GM19395 (cell line): ENCODE data around the gene ZNF2.
"Not testable (repeated sequence)": the region's sequence is repeated elsewhere in the genome, so short reads cannot be mapped to it uniquely, and the experiment has no call there.

ENCODE experiments used
- ATAC-seq: cut with Tn5 transposase; IDR thresholded peaks from one replicate; pipeline ENCODE4 v1.9.1; 2021; ENCODE audit warnings: mild to moderate bottlenecking, moderate library complexity; ENCODE audit not compliant: unreplicated experiment

Gene ZNF2

DNA sequence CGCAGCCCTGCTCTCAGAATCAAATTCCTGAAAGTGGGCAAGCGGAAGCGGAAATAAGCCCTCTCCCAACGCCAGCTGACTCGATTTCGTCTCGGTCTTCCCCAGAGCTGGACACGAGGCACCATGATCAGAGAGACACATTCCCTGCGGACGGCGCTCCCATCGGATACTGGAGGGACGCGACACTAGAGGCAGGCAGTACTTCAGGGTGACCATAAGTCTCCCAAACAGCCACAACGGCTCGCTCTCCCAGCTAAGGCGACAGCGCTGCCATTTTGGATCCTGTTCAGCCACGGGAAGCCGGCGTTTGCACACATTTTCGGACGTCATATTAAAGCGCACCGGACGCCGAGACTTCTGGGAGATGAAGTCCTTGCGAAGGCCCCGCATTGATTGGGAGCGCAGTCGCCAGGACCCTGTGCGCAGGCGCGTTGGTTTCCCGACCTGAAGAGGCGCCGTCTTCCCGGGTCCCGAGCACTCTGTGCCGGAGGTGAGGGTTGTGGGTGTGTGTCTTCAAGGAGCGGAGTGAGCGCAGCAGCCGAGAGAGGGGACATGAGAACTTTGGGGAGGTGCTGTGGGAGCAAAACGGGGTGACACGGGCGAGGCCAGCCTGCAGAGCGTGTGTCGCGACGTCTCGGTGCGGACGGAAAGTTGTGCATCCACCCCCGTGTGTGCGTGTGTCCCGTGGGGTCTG is at the start of gene ZNF2:
ZNF2 (plus strand) TSS at position 439 of the 694 bp plus-strand sequence. CDS start 10,418 bp downstream, outside the sequence.
- ATAC-seq = peak; percentile 92

DNA sequence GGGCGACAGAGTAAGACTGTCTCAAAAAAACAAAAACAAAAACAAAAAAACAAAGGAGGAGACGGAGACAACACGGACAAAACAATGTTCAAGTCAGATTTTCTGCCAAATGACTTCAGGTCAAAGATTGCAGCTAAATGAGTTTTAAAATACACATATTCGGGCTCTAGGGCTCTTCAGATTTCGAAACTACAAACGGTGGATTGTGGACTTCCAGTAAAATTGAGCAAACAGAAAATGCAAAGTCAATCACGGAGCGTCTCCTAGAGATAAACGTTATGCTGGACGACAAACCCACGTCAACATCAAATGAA is 44.6 kb upstream of the ZNF2 start:
- no peak for ATAC-seq

DNA sequence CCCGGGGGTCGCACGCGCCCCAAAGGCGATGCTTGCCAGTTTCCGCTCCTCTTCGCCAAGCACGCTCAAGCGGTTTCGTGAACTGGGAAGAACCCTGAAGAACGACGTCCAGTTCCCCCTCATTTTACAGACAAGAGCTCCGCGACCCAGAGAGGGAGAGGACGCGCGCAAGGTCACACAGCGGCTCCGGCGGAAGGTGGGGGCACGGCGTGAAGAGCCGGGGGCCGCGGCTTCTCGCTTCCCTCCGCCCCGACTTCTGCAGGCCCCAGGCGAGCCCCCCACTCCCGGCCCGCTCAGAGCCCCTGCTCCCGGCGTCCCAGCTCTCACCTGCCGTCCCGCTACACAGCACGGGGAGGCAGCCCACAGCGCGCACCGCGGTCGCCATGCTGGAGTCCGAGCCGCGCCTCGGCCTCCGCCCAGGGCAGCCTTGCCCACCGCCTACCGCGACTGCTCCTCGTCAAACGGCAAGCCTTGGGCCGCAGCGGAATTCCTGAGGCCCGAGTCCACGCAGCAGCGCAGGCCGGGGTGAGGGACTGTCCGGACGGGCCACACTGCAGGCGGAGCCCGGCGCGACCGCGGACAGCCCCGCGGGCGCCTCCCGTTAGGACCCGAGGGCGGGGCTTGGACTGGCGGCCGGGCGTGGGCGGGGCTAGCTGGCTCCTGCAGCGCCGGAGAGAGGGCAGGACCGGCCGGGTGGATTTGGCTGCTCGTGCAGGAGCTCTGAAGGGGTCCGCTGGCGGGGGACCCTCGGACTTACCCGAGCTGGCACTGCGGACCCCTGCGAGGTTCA is 44.0 kb upstream of the ZNF2 start, which contains the start of gene MRPS5:
MRPS5 (minus strand) TSS at position 402 of the 790 bp plus-strand sequence; CDS start at position 385, 17 bp downstream.
- ATAC-seq = peak; percentile 95

DNA sequence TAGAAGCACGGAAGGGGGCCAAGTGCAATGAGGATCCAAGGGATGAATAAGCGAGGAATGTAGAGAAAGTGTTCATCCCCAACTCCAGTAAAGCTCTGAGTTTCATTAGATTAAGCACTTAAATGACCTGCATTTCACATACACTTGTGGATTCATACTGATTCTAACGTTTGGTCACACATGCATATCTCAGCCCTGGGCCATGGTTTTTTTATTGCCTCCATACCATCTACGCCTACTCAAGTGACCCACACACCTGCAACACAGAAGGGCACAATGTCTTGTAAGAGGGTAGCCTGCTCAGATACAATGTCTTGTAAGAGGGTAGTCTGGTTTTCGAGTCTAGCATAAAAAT is 43.4 kb upstream of the ZNF2 start:
- ATAC-seq = peak; percentile 24

DNA sequence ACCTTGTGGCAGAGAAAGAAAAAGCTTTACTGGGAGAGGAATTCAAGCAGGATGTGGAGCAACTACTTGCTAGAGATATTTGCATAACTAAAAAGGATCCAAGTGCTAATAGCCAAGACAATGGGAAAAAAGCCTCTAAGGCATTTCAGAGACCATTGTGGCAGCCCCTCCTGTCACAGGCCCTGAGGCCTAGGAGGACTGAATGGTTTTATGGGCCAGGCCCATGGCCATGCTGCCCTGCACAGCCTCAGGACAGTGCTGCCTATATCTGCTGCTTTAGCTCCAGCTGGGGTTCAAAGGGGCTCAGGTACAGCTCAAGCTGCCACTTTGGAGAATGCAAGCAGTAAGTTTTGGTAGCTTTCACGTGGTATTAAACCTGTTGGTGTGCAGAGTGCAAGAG is 26.9 kb upstream of the ZNF2 start:
- no peak for ATAC-seq

DNA sequence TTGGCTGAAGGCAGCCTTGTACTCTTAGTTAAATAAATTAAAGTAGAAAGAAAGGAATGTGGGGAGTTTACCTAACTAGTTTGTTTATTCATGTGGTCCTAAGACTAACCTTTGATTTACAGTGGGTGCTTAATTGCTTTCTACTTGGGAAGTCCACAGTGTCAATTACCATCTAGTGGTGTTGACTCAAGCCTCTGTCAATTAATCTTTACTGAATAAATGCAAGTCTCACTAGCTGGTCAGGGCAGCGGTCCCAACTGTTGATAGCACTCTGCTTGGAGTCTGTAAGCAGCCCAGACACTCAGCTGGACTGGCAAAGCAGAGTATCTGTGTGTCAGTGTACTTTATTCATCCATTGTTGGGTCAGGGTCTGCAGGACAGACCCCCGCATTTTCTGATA is 21.8 kb upstream of the ZNF2 start:
- no peak for ATAC-seq

DNA sequence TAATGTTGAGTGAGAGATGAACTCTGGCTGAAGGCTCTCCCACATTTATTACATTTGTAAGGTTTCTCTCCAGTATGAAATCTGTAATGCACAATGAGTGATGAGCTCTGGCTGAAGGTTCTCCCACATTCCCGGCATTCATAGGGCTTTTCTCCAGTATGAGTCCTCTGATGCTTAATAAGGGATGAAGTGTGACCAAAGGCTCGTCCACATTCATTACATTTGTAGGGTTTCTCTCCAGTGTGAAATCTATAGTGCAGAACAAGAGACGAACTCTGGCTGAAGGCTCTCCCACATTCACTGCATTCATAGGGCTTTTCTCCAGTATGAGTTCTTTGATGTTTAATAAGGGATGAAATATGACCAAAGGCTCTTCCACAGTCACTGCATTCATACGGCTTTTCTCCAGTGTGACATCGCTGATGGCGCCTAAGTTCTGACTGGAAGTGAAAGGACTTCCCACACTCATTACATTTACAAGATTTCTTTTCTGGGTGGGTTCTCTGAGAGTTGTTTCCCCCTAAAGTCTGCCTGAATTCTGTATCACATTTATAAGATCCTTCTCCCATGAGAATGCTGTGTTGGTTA is 16.1 kb upstream of the ZNF2 start:
- ATAC-seq = no peak

DNA sequence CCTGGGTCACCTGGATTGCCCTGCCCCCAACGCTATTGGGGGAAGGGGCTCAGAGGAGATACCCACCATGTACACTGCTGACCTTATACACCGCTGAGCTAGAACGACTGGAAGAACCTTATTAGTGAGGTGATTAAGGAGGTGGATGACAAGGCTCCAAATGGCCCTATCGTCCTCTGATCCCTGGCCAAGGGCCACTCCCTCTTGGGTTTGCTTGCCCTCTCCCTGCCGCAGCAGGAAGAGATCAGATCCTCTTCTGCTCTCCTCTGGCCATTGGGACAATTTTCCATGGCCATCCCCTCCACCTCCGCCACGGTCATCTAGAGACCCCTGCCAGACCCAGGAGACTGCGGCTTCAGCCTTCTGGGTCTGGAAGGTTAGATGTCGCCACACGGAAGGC is 7.2 kb upstream of the ZNF2 start:
- no peak for ATAC-seq

DNA sequence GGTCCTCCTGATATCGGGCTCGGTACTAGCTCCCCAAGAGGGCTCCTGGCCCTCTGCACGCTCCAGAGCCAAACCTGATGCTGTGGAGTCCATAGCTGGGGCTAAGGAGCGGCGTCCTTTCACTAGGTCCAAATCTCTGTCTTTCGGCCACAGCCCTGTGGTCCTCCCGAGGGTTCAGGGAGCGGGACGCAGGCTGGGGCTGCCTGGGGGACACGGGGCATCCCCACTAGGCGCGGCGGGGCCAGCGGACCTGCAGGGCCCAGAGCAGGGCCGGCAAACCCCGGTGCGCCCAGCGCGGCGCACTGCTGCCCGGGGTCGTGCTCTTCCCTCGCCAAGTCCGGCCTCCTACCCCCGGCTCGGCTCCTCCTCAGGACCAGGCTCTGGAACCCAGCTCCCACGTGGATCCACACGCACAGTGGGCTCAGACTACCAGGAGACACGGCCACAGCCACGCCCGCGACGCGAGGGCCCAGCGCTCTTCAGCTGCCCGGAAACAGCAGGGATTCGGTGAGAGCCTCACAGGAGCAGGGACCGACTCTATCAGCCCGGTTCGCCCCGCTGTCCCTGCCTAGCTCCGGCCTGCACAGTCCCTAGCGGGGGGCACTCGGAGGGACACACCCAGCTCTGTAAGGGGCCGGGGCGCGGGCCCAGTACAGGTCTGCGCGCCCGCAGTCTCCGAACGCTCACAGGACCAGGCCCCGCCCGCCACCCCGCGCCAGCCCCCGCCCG is 6.6 kb upstream of the ZNF2 start:
- peak; percentile 52 for ATAC-seq

DNA sequence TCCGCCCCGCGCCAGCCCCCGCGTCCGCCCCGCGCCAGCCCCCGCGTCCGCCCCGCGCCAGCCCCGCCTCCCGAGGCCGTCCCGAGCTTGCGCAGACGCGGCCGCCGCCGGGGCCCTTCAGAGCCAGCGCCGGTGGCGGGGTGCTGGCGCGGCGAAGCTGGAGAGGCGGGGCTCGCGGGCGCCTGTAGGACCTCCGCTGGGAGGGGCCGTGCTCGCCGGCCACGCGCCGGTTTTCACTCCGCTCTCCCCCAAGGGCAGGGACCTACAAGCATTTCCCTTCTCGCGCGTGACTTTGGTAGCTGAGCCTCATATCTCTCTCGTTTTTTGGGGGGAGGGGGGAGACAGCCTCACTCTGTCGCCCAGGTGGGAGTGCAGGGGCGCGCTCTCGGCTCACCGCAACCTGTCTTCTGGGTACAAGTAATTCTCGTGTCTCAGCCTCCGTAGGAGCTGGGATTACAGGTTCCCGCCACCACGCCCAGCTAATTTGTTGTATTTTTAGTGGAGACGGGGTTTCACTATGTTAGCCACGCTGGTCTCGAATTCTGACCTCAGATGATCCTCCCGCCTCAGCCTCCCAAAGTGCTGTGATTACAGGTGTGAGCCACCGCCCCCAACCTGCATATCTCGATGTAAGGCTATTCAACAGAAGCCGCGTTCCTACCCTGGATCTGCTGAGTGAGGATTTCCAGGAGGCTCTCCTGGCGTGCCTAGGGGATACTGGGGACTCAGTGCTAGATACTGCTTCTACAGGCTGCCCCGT is 5.7 kb upstream of the ZNF2 start, which contains the start of gene ZNF514:
ZNF514 (minus strand) TSS at position 159 of the 760 bp plus-strand sequence. CDS start 6,595 bp downstream, outside the sequence.
- peak; percentile 82 for ATAC-seq

DNA sequence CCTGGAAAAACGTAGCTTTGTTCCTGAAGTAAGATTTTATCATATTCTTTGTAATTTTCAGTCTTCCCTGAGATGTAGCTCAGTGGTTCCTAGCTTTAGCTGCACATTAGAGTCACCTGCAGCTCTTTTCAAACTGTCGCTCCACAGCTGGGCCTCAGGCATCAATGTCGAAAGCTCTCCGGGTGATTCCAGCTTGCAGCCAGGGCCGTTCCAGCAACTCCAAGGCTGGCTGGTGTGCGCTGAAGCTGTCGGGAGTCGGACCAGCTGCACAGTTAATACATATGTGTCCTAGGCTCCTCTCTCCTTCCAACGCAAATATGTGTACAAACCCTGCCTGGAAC is 609 bp upstream of the ZNF2 start:
- ATAC-seq = peak; percentile 30

DNA sequence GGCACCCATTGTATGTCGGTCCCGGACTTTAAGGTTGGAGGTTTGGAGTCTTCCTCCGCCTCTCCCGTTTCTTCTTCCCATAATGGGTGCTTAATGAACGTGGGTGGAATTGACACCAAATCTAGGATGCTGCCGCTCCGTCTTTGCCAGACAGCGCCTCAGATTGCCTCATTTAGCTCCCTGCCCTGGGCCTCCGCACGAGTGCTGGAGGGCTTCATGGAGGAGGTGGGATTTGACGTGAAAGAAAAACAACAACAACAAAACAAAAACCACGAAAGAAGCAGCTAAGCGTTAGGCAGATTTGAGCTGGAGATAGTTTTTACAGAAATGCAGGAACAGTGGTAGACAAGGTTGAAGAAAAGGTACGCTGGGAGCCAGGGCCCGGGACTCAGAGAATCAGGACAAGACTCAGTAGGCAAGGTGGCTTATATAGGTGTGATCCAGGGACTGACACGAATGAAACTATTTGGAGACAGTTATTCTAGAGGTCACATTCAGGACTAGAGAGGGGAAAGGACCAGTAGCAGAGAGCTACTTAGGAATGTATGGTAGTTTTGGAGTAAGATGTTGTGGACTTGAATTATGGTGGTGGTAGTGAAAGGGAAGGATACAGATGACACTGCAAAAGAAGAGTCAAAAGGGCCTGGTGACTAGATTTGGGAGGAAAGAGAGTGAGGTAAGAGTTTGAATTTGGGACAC is 605 bp downstream of the ZNF2 start:
- ATAC-seq = peak; percentile 19

DNA sequence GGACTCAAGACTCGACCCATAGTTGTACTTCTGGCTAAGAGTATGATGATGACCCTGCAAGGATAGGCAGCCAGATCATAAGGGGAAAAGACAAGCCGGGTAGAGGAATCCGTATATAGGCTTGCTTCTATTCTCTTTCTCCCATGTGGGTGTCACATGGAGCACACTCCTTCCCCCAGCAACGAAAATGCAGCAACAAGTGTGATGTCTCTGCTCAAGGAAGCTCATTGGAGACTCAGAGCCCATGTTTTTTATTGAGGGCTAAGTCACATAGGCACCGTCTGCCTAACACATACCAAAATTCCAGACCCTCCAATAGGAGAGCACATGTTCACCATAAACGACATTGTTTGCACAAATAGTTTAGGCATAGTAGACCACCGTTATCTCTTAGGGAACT is 6.3 kb downstream of the ZNF2 start:
- ATAC-seq = no peak

DNA sequence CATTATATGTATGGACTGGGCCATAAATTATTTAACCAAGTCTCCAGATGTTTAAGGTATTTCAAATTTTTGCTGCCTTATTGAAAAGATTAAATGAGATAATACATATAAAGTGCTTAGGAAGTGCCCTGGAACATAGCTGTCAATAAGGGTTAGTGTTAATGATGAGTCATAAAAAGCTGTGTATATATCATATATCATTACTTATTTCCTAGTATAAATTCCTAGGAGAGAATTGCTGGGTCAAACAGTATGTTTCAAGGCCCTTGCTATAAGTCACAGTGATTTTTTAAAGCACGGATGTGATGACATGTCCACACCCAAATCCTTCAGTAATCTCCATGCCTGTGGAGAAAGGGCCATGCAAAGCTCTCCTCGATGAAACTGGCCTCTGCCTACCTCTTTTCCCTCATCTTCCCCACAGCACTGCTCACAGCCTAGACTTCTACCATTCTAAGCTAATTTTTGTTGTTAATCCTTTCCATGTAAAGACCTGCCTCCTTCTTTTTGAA is 8.5 kb downstream of the ZNF2 start:
- no peak for ATAC-seq

DNA sequence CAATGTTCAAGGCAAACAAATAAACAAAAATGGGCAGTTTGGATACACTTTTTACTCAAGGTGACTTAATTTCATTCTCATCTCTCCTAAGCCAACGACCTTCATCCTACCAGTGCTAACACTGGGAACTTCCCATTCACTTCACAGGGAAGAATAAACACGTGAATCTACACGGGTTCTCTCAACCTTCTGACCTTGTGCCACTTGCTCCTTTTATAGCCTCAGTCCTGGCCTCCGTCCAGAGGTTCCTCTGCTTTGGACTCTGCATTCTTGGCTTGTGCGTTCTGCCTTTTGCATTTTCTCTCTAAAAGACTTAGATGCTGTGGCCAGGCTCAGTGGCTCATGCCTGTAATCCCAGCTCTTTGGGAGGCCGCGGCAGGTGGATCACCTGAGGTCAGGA is 13.8 kb downstream of the ZNF2 start:
- no peak for ATAC-seq

DNA sequence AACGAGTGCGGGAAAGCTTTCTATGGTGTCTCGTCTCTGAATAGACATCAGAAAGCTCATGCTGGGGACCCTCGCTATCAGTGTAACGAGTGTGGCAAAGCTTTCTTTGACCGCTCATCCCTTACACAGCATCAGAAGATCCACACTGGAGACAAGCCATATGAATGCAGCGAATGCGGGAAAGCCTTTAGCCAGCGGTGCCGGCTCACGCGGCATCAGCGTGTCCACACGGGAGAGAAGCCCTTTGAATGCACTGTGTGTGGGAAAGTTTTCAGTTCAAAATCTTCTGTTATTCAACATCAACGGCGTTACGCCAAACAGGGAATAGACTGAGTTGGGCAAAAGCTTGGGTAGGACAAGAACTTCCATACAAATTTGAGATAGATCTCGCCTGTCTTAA is 16.2 kb downstream of the ZNF2 start:
- ATAC-seq = no peak

DNA sequence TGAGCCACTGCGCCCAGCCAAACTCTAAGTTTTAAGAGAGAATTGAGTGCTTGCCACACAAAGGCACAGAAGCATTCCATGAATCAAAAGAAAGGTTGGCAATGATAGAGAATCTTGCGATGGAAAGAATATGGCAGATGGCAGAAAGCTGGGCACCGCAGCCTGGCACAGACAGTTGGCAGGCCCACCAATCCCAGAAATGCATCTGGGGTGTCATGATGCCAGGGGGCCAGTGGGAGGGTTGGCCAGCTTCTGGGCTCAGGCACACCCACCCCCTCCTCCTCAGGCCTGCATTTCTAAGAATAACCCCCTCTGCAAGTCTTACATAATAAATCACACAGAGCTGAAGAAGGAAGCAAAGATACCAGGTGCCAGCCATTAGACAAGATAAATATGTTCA is 19.6 kb downstream of the ZNF2 start:
- ATAC-seq = no peak

DNA sequence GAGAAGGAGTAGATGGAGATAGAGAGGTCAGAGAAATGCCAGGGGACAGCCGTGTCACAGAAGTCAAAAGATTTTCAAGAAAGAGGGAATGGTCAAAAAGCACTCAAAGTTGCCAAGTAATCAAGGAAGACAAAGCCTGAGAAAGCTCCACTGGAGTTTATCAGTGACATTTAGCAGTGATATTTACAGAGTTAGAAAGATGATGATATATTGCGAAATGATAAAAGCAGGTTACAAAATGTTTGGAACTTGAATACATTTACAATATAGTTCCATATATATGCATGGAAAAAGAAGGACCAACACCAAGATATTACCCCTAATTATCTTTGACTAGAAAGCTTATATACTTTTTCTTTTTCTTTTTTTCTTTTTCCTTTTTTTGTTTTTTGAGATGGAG is 20.4 kb downstream of the ZNF2 start:
- ATAC-seq = no peak

DNA sequence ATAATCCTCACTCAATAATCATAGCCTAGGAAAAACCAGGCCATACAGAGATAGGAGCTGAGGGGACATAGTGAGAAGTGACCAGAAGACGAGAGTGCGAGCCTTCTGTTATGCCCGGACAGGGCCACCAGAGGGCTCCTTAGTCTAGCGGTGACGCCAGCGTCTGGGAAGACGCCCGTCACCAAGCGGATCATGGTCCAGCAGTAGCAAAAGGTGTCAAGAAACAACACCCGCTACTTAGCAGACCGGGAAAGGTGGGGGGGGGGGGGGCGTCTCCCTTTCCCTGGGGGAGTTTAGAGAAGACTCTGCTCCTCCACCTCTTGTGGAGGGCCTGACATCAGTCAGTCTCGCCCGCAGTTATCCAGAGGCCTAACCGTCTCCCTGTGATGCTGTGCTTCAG is 27.3 kb downstream of the ZNF2 start:
- ATAC-seq = not testable (repeated sequence)

DNA sequence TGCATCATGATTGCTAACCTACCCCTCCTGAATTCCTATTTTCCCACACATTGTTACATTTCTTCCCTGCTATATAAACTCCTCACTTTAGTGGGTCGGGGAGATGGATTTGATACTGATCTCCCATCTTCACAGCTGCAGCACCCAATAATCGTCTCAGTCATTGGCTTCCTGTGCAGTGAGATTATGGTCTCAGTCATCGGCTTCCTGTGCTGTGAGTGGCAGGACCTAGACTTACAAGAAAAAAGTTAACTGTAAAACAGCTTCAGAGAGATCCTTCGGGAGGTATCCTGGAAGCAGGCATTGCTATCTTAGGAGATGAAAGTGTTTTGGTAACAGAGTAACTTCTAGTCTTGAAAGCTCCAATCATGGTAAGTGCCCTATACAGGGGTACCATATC is 38.3 kb downstream of the ZNF2 start:
- no peak for ATAC-seq
